HAP-1 (cell line): ENCODE data around the gene RNF44.

Source experiments
- DNase-seq, 2 experiments: peaks; one replicate each; pipeline ENCODE4 v3.0.0-alpha.2; 2016 to 2020; ENCODE audit warnings: low spot score in 2 of 2
- H3K27me3 ChIP-seq: fragments of 250-450 bp; sonication (Bioruptor Pico); 2 replicates; pipeline ENCODE4 v1.5.1; 2020; ENCODE audit warnings: low read depth, mild to moderate bottlenecking, moderate library complexity
- H3K36me3 ChIP-seq: fragments of 250-450 bp; sonication (Bioruptor Pico); replicated peaks from 2 replicates; pipeline ENCODE4 v1.5.1; 2020; ENCODE audit warnings: mild to moderate bottlenecking
- H3K4me1 ChIP-seq: fragments of 250-450 bp; sonication (Bioruptor Pico); 2 replicates; pipeline ENCODE4 v1.5.1; 2020; ENCODE audit warnings: mild to moderate bottlenecking
- H3K4me3 ChIP-seq: fragments of 250-450 bp; sonication (Bioruptor Pico); 2 replicates; pipeline ENCODE4 v1.5.1; 2020; ENCODE audit warnings: mild to moderate bottlenecking, moderate library complexity
- H3K9me3 ChIP-seq: fragments of 250-450 bp; sonication (Bioruptor Pico); 2 replicates; pipeline ENCODE4 v1.5.1; 2020; ENCODE audit warnings: mild to moderate bottlenecking, moderate library complexity
- in situ Hi-C: fragments of 300-500 bp; cut with MboI; formaldehyde crosslinking; loops from 3 replicates; pipeline ENCODE4 v1.14.3; 2020; ENCODE audit warnings: low sequenced_read_pairs, inconsistent platforms, mixed read lengths

Gene RNF44

GRCh38 chr5:176485176-176485575 lies 52.0 kb downstream of the RNF44 start:
- H3K9me3 ChIP-seq: no peaks in the 10 kb centered on the region
- no peak overlapping the region for H3K4me3 ChIP-seq
- H3K4me1 ChIP-seq: no peaks in the 10 kb centered on the region; the same call in 1 of the 2 replicates
- H3K36me3 ChIP-seq: peaks cover 57% of the 10 kb centered on the region
- in situ Hi-C loops: no loop called here
- DNase-seq: no peak
- no peaks in the 10 kb centered on the region for H3K27me3 ChIP-seq

DNA sequence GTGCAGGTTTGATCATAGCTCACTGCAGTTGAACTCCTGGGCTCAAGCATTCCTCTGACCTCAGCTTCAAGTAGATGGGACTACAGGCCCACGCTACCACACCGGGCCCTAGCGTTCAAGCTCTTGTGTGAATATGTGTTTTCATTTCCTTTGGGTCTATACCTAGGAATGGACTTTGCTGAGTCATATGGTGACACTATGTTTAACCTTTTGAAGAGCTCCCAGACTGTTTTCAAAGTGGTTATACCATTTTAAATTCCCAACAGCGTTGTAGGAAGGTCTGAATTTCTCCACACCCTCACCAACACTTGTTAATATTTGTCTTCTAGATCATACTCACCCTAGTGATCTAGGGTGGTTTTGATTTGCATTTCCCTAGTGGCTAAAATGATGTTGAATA lies 55.5 kb downstream of the RNF44 start:
- Histone ChIP-seq H3K4me3 (no peak overlapping the region), H3K4me1 (no peaks in the 10 kb centered on the region; the same call in 1 of the 2 replicates), H3K36me3 (peaks cover 36% of the 10 kb centered on the region), H3K9me3 (no peaks in the 10 kb centered on the region), H3K27me3 (no peaks in the 10 kb centered on the region)
- no peak for DNase-seq
- in situ Hi-C loops: no loop called here
